Endometrial microvascular endothelial cells (primary cell): ENCODE measurements around the gene EIF4ENIF1. TPM values are rescaled to one million over a fixed set of nuclear protein-coding genes. Genes with fewer than 3 reads are reported as not detected.
"Not testable (repeated sequence)": the region's sequence is repeated elsewhere in the genome, so short reads cannot be mapped to it uniquely, and the experiment has no call there.

ENCODE experiments used
- in situ Hi-C: cut with HindIII; loops from 2 replicates; pipeline ENCODE4 v1.10.0; 2017; ENCODE audit warnings: low sequenced_read_pairs, low pct_unique_long_range_greater_than_20kb; ENCODE audit errors: inconsistent ontology term
- total RNA-seq: library from RNA; depleted of rRNA; stranded (reverse); fragments of >200 nt; gene quantifications from one replicate; pipeline ENCODE4 v1.2.3, GENCODE V29; 2015; ENCODE audit errors: inconsistent ontology term

The EIF4ENIF1 gene
- total RNA-seq, 1 donor from 2014 or later = 8.6 TPM

GRCh38 chr22:31496007-31496734 lies 6.5 kb upstream of the EIF4ENIF1 start, which contains the start of gene SFI1:
TSS of gene SFI1 (plus strand) at chr22:31496536. CDS start at chr22:31508285, 11,749 bp downstream.
- in situ Hi-C loops = no loop called here

- in situ Hi-C loops = no loop called here
Measured at GRCh38 chr22:31495343-31495742, 5.7 kb upstream of the EIF4ENIF1 start.

- in situ Hi-C loops = not testable (repeated sequence)
Measured at GRCh38 chr22:31493355-31493754, 3.7 kb upstream of the EIF4ENIF1 start.

- in situ Hi-C loops = no loop called here
Measured at GRCh38 chr22:31492151-31492550, 2.5 kb upstream of the EIF4ENIF1 start.

- in situ Hi-C loops = no loop called here
Measured at GRCh38 chr22:31491218-31491962, 1.7 kb upstream of the EIF4ENIF1 start.

- in situ Hi-C loops = no loop called here
Measured at GRCh38 chr22:31490496-31490925, 869 bp upstream of the EIF4ENIF1 start.

- in situ Hi-C loops = no loop called here
Measured at GRCh38 chr22:31488988-31489617, 539 bp downstream of the EIF4ENIF1 start.

GRCh38 chr22:31488346-31488883 lies 1.2 kb downstream of the EIF4ENIF1 start:
- in situ Hi-C loops = no loop called here

GRCh38 chr22:31486951-31487350 lies 2.7 kb downstream of the EIF4ENIF1 start:
- in situ Hi-C loops = no loop called here

GRCh38 chr22:31486369-31486768 lies 3.3 kb downstream of the EIF4ENIF1 start:
- in situ Hi-C loops = not testable (repeated sequence)

- in situ Hi-C loops = not testable (repeated sequence)
Measured at GRCh38 chr22:31482470-31482869, 7.2 kb downstream of the EIF4ENIF1 start.

GRCh38 chr22:31481129-31481528 lies 8.5 kb downstream of the EIF4ENIF1 start:
- in situ Hi-C loops = no loop called here

GRCh38 chr22:31477329-31477728 lies 12.3 kb downstream of the EIF4ENIF1 start:
- in situ Hi-C loops = no loop called here

- in situ Hi-C loops = no loop called here
Measured at GRCh38 chr22:31475800-31476199, 13.8 kb downstream of the EIF4ENIF1 start.

- in situ Hi-C loops = no loop called here
Measured at GRCh38 chr22:31474743-31475142, 14.9 kb downstream of the EIF4ENIF1 start.

- in situ Hi-C loops = no loop called here
Measured at GRCh38 chr22:31465307-31465706, 24.3 kb downstream of the EIF4ENIF1 start.

- in situ Hi-C loops = no loop called here
Measured at GRCh38 chr22:31461699-31462098, 27.9 kb downstream of the EIF4ENIF1 start.

GRCh38 chr22:31451709-31452571 lies 37.7 kb downstream of the EIF4ENIF1 start:
- in situ Hi-C loops = no loop called here

GRCh38 chr22:31449506-31449905 lies 40.1 kb downstream of the EIF4ENIF1 start:
- in situ Hi-C loops = no loop called here
